GM21381 (cell line): Measurements from ENCODE around the gene RGS12.

ENCODE experiments used
- ATAC-seq: cut with Tn5 transposase; IDR thresholded peaks from one replicate; pipeline ENCODE4 v1.9.1; 2021; ENCODE audit warnings: mild to moderate bottlenecking, moderate library complexity; ENCODE audit not compliant: unreplicated experiment

The RGS12 gene

DNA sequence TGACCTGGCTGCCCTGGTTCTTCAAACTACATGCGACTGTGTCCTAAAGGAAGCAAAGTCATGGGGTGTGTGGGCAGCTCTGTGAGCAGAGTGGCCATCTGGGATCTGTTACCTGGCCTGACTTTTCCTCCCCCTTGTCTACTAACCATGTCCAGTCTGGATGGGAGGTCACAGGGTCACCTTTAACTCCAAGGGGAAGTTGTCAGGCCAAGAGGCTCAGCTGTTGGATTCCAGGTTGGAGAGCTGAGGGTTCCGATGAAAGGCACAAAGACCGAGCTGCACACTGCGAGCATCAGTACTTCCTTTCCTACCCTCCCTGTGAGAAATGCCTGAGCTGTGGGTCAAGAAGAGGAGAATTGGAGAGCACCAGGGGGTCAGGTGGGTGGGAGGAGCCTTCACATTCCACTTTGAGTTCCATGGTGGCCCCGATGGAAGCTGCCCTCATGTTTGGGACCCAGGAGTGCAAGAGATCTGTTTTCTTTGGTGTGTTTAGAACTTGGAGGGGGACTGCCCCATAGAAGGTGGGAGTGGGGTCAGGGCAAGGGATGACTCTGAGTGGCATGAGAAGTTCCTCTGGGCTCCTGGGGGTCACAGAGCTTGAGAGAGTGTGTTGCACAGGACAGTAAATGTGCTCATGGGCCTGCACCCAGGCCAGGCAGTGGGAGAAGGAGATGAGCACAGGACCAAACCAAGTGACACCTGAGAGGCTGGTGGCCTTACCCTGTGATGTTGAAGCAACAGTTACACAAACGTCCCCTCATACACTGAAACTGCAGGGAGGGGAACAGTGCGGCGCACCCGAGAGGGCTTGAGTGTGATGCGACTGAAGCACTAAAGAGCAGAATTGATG lies 36.2 kb downstream of the RGS12 start:
- no peak for ATAC-seq

DNA sequence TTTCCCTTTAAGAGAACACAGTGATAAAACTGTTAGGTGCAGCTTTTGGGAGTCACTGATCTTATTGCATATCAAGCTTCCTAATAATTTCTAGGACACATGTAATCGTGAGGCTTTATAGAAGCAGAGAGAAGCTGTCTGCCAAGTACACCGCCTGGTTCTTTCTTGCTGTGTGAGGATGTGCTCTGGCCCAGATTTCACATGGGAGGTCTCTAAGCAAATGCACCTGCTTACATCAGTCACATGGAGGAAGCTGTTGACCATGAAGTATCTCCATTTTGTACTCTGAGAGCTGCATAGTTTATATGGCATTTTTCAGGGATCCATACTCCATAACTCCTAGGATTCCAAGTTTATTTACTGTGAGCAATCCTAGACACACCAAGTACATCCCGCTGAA lies 37.1 kb downstream of the RGS12 start:
- no peak for ATAC-seq

DNA sequence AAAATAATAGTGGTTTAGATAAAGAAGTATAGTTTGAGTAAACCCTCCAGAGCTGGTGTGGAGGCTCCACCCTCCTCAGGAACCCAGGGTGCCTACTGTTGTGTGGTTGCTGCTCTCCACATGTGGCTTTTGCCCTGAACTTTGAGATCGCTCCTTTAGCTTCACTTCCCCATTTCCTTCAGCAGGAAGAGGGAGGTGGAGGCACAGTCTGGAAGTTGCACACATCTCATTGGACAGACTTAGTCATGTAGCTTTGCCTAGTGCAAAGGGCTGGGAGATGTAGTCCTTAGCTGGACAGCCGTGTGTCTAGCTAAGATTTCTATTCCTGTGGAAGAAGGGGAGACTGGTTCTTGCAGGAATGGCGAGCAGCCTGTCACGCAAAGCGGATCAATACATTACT lies 37.9 kb downstream of the RGS12 start:
- no peak for ATAC-seq

DNA sequence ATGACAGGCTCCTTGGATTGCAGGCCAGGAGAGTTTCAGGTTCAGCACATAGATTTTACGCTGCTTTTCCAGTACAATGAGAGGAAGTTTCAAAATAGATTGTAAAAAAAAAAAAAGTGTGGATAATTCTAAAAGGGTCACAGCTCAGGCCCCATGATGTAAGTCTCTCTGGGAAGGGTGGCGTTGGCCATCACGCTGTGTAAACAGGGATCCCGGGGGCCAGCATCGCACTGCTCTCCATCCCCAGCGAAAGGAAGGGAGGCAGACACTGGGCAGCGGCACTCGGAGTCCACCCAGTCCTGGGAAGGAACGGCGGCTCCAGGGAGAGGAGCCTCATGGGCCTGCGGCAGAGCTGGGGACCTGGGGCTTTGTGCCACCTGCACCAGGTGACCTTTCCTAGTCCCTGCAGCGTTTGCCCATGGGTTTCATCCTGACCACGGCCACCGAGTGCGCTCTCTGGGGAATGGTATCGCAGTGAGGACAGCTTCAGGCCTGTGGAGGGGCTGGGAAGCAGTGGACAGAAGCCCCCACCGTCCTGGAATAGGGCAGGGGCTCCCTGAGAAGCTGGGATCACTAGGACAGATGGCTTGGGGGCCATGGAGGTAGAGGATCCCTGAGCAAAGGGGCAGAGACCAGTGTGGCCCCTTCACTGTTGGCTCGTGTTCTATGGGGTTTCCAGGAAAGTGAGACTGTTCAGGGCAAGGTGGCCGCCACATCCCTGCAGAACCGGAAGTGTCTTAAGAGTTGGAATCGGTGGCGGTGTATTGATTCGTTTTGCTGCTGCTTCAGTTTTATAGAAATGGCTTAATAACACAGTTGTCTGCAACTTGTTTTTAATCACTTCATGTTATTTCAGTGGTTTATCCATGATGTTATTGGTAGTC lies 38.9 kb downstream of the RGS12 start:
- no peak for ATAC-seq

DNA sequence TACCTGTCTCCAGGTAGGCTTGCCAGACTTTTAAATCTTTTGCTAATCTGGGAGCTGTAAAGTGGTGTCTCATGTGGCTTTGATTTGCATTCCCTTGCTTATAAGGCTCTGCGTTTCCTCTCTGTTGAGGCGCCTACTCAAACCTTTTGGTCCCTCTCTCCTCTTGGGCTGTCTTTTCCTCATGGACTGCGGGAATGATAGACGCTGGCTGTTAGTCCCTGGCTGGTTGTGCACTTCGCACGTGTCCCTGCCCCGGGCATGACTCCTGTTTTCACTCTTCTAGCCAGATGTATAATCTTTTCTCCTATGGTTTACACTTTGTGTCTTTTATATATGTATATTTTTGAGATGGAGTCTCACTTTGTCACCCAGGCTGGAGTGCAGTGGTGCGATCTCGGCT lies 39.7 kb downstream of the RGS12 start:
- ATAC-seq, result no peak

DNA sequence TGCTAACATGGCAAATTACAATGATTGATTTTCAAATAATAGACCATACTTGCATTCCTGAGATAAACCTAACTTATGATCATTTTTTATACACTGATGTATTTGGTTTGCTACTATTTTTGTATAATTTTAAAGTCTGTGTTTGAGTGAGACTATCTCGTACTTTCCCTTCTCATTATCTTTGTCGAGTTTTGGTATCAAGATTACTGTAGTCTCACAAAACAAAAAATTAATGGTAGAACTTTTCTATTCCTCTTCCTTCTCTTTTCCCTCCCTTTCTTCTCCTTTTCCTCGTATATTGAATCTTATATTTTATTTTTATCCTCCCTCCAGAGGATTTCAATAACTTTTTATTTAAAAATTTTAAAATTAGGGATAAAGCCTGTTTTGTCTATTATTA lies 41.5 kb downstream of the RGS12 start:
- no peak for ATAC-seq

DNA sequence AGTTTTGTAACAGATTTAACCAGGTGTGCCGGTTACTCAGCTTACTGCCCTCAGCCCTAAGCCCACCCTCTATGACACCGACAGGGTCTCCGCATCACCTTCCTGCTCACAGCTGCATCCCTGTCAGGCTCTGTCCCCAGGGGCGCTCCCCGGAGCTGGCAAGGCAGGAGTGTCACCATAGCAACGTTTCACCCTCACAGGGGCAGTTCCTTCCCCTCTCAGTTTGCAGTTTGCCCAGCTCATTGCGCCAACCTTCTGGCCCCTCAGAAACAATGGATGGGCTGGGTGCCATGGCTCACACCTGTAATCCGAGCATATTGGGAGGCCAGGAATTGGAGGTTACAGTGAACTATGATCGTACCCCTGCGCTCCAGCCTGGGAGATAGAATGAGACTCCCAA lies 42.6 kb downstream of the RGS12 start:
- ATAC-seq, result no peak

DNA sequence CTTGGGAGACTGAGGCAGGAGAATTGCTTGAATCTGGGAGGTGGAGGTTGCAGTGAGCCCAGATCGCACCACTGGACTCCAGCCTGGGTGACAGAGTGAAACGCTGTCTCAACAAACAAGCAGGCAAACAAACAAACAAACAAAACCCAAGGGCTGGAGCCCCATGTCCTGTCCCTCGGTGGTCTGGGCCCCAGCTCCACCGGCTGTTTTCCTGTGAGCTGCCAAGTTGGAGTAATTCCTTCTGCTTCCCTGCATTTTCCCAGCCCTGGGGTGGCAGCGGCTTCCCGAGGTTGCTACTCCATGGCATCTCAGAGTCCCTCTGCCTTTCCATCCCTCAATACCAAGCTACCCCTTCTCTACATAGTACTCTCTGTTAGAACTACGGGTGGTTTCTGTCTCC lies 43.2 kb downstream of the RGS12 start:
- ATAC-seq, result no peak

DNA sequence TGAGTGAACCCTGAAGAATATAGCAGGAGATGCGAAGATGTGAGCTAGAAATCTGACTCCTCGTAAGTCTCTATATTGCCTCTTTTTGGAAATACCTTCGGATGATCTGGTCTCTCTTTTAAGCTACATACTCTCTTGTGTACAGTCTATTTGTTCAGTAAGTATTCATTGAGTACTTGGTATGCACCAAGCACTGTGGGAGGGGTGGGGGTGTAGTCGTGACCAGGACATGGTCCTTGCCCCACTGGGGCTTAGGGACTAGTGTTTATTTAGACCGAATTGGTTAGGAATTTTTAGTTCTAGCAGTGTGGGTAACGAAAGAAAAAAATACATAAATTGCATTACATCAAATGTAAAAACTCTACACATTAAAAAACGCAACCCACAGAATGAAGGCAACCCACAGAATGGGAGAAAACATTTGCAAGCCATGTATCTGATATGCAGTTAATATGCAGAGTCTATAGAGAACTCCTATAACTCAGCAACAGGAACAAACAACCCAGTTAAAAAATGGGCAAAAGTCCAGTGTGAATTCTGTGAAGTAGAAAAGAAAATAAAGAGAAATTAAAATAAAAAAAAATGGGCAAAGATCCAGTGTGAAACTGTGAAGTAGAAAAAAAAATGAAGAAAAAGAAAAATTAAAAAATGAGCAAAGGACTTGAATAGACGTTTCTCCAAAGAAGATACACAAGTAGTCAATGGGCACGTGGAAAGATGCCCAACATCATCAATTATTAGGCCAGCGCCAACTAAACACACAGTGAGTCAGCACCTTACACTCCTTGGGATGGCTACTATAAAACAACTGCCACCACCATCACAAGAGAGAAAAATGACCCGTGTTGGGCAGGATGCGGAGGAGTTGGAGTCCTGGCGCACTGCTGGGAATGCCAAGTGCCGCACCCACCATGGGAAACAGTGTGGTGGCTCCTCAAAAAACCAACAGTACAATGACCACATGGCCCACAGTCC lies 43.8 kb downstream of the RGS12 start:
- no peak for ATAC-seq

DNA sequence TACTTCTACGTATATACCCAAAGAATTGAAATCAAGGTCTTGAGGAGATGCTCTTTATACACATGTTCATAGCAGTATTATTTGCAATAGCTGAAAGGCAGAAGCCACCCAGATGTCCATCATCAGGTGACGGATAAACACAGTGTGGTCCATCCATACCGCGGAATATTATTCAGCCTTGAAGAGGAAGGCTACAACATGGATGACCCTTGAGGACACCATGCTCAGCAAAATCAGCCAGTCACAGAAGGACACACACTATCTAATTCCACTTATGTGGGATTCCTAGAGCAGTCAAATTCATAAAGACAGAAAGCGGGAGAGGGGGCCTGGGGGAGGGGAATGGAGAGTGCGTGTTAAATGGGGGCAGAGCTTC lies 44.5 kb downstream of the RGS12 start:
- ATAC-seq, result no peak

DNA sequence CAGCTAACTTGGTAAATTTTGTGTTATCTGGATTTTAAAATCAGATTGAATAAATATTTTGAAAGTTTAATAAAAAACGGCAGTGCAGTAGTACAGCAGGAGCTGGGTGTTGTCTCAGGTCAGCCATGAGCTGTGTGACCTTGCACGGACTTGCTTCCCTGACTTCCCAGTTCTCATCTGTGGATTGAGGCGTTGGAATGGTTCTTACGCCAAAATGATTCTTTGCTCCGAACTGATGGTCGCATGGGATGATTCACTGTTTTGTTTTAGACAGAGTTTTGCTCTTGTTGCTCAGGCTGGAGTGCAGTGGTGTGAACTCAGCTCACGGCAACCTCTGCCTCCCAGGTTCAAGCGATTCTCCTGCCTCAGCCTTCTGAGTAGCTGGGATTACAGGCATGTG lies 45.0 kb downstream of the RGS12 start:
- no peak for ATAC-seq

DNA sequence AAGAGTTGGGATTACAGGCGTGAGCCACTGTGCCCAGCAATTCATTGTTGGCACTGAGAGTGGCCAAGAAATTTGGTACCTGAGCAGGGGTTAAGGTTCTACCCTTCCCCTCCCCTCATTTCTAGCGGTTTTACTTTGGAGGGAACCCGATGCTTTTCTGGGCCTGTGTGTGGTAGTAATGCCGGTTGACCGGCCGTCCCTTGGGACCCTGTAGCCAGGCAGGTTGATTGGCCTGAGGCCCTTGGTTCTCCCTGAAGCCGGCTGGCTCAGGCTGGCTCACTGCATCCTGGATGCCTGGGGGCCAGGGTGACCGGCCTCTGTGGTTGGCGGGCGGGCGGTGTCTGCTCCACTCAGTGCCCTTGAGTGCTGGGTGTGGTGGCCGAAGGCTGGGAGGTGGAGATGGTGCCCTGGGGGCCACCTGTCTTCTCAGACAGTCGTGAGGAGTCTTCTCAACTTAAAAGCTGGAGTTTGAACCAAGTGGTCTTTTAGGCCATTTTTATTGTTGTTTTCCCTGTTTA lies 45.6 kb downstream of the RGS12 start:
- ATAC-seq, result no peak

DNA sequence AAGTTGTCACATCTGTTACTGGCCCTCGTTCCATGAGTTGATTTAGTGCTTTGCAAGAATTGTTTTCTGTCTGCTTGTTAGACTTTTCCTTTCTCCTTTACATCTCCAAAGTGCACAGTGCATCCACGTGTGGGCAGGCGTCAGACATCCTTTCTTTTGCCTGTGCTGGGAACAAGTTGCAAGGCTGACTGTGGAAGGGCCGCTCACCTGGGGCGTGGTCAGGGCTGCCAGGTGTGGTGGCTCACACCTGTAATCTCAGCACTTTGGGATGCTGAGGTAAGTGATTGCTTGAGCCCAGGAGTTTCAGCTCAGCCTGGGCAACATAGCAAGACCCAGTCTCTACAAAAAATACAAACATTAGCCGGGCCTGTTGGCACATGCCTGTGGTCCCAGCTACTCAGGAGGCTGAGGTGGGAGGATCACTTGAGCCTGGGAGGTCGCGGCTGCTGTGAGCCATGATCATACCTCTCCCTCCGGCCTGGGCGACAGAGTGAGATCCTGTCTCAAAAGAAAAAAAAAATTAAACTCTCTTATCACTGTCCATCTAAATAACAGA lies 46.2 kb downstream of the RGS12 start:
- ATAC-seq, result no peak

DNA sequence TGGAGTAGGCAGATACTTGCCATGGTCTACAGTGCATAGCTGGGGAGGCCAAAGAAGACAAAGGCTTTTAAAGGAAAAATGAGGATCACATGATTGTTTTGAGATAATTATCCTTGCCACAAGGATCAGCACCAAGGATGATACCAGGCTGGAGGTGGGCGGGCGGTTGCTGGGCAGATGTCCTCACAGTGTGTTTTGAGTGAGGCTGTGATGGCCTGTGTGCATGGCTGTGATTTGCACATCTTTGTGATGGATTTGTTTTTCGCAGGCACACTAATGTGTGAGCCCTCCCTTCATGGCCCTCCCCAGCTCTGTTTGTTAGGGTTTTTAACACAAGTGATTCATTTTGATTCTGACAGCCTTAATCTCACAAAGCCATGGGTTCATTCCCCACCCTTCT lies 46.8 kb downstream of the RGS12 start:
- ATAC-seq, result no peak

DNA sequence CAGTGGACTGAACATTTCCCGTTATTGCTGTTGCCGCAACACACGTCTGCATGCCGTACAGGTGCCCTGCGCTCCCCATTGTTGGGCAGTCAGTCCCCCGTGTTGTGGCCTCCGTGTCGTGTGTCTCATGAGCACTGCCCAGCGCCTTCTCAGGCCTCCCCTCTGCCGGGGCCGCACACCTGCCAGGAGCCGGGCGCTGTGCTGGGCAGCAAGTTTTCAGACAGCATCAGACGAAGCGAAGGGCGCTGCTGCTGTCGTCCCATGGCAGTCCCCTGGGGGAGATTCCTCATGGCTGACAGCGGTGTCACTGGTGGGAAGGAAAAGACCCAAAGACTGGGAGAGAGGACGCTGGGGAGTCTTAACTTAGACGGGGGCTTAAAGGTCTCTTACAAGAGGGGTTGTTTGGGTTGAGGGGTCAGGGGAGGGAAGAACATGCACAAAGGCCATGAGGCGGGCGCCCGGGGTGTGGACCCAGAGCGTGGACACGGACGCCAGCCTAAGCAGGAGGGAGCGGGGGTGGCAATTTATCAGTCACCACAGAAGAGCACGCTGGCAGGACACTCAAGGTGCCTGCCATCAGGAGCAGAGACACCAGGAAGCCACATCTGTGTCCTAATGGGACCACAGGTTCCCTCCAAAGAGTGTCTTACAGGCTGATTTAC lies 47.3 kb downstream of the RGS12 start:
- ATAC-seq, result no peak

DNA sequence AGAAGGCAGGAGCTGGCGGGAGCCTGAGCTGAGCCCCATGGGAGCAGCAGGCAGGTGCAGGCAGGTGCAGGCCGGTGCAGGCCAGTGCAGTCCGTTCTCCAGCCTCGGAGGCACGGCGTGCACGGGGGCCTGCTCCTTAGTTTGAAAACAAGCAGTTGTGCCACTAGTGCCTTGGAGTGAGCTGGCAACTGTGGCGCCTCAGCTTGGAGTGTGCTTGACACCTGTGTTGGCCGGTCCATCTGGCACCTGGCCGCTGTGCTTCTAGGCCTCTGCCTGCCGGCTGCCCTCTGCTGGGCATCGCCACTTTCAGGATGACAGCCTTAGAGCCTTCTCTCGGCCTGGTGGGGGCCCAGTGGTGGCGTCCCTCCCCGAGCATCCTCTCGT lies 47.9 kb downstream of the RGS12 start:
- no peak for ATAC-seq

DNA sequence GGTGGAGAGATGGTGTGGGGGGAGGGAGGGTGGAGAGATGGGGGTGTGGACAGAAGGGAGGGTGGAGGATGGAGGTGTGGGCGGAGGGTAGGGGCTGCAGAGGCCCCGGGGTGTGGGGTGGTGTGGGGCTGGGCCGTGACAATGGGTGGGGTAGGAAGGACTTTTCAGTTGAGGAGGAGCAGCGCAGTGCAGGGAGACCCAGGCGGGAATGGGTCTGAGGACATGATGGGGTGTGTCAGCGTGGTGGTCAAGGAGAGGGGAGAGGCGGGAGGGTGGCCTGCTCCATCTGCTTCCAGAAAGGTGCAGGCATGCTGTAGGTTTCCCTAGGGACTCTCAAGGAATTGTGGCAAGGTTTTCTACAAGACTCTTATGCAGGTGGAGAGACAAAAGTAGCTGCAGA lies 48.9 kb downstream of the RGS12 start:
- no peak for ATAC-seq

DNA sequence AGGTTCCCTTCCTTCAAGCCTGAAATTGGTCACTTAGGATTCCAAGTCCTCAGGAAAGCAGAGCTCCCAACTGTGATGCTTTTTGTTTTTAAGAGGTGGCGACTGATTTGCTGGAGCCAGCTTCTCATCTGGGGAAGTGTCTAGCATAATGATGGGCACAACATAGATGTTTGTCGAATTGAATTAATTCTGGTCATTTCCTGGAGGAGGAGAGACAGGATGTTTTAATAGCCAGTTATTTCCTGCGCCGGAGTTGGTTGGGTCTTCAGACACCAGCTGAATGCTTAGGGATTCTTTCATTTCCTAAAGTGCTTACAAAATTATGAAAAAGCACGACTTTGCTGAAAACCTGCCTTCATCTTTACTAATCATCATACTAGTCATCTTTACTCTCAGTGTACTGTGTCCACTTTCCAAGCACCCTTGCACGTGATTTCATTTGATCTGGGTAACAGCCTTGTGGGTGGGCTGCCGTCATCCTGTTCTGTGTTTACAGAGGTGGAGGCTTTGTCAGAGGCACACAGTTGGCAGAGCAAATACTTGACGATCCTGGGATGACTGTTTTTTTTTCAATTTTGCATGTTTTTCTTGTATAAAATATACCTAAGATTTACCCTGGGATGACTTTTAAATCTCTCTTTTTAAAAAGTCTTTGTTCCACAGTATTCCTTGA lies 49.5 kb downstream of the RGS12 start:
- no peak for ATAC-seq
